Activated CD8-positive, alpha-beta T cell treated with anti-CD3 and anti-CD28 coated beads for 36 hours (primary cell): Measurements from ENCODE around the gene CCS. TPM values are rescaled to one million over a fixed set of nuclear protein-coding genes. Genes with fewer than 3 reads are reported as not detected.

Source experiments
- ATAC-seq: fragments of 200-7000 bp; cut with Tn5 transposase; one replicate; pipeline ENCODE4 v1.10.0; 2021; ENCODE audit warnings: mild to moderate bottlenecking, moderate library complexity
- CTCF ChIA-PET: fragments of 350-600 bp; sonication (Branson Sonifier 250); formaldehyde crosslinking; loops from one replicate; lab custom pipeline; 2021; ENCODE audit warnings: antibody characterized with exemption; lab: Charles Lee
- POLR2A ChIA-PET: fragments of 350-600 bp; sonication (Branson Sonifier 250); formaldehyde crosslinking; loops from one replicate; lab custom pipeline; 2021; ENCODE audit warnings: antibody characterized with exemption; lab: Charles Lee
- DNase-seq: peaks from one replicate; pipeline ENCODE4 v3.0.0-alpha.2; 2020
- H3K27ac Mint-ChIP-seq: one replicate; pipeline ENCODE4 v1.8.0; 2021; ENCODE audit warnings: mild to moderate bottlenecking, mixed read lengths
- H3K27me3 Mint-ChIP-seq: one replicate; pipeline ENCODE4 v1.8.0; 2021; ENCODE audit warnings: mixed read lengths
- H3K36me3 Mint-ChIP-seq: one replicate; pipeline ENCODE4 v1.8.0; 2021; ENCODE audit warnings: low read depth, mixed read lengths
- H3K4me1 Mint-ChIP-seq: one replicate; pipeline ENCODE4 v1.8.0; 2021; ENCODE audit warnings: low read depth, mixed read lengths
- H3K4me3 Mint-ChIP-seq: one replicate; pipeline ENCODE4 v1.8.0; 2021; ENCODE audit warnings: mild to moderate bottlenecking, moderate library complexity, mixed read lengths
- H3K9me3 Mint-ChIP-seq: one replicate; pipeline ENCODE4 v1.8.0; 2021; ENCODE audit warnings: mixed read lengths
- intact Hi-C: fragments of 100-400 bp; cut with micrococcal nuclease; formaldehyde crosslinking; loops from one replicate; pipeline ENCODE4 v1.10.0; 2022
- total RNA-seq, 2 experiments: library from RNA; stranded (reverse); gene quantifications; one replicate each; pipeline ENCODE4 v1.2.3, GENCODE V29; 2021
- TF ChIP-seq, protein P1 (sequence below): fragments of 200-600 bp; IDR thresholded peaks from one replicate; pipeline ENCODE4 v1.8.0; 2022; ENCODE audit warnings: antibody characterized with exemption, mild to moderate bottlenecking

The CCS gene
- total RNA-seq, 2 experiments from 2014 or later: 22.0 to 25.6 TPM

DNA sequence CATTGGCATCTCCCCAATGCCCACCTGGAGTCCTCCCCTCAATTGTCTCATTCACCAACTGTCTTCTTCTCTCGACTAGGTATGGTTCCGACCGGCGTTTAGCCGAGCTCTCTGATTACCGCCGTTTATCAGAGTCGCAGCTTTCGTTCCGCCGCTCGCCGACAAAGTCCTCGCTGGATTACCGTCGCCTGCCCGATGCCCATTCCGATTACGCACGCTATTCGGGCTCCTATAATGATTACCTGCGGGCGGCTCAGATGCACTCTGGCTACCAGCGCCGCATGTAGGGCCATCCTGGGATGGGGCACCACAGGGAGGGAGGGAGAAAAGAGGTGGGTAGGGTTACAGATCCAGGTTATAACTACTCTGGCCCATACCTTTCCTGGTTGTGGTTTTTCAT lies 33.4 kb downstream of the CCS start:
- TF ChIP-seq, protein P1, sequence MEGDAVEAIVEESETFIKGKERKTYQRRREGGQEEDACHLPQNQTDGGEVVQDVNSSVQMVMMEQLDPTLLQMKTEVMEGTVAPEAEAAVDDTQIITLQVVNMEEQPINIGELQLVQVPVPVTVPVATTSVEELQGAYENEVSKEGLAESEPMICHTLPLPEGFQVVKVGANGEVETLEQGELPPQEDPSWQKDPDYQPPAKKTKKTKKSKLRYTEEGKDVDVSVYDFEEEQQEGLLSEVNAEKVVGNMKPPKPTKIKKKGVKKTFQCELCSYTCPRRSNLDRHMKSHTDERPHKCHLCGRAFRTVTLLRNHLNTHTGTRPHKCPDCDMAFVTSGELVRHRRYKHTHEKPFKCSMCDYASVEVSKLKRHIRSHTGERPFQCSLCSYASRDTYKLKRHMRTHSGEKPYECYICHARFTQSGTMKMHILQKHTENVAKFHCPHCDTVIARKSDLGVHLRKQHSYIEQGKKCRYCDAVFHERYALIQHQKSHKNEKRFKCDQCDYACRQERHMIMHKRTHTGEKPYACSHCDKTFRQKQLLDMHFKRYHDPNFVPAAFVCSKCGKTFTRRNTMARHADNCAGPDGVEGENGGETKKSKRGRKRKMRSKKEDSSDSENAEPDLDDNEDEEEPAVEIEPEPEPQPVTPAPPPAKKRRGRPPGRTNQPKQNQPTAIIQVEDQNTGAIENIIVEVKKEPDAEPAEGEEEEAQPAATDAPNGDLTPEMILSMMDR: no peak
- H3K36me3 Mint-ChIP-seq: peaks cover 85% of the 10 kb centered on the region
- H3K4me1 Mint-ChIP-seq: peaks cover 48% of the 10 kb centered on the region
- H3K4me3 Mint-ChIP-seq: no peak overlapping the region
- DNase-seq: no peak
- no peaks in the 10 kb centered on the region for H3K9me3 Mint-ChIP-seq
- ATAC-seq: no peak
- ChIA-PET CTCF (no interaction called here), POLR2A (interaction anchor here (0.6 to 27.4 kb wide), 4 partner anchors 3 to 153 kb away, joined by 3 to 558 read pairs (median 280); partner anchors contain the start of genes RBM14 and RBM4)
- intact Hi-C loops: no loop called here
- no peaks in the 10 kb centered on the region for H3K27me3 Mint-ChIP-seq
- H3K27ac Mint-ChIP-seq: no peak overlapping the region

- CTCF ChIA-PET: interaction anchor here (0.8 kb wide), 1 partner anchor 12 kb away, joined by 3 read pairs; the partner anchor contains the start of gene RBM4
- Mint-ChIP-seq H3K4me3 (no peak overlapping the region), H3K27ac (no peak overlapping the region), H3K4me1 (peaks cover 46% of the 10 kb centered on the region), H3K9me3 (no peaks in the 10 kb centered on the region), H3K27me3 (no peaks in the 10 kb centered on the region), H3K36me3 (peaks cover 82% of the 10 kb centered on the region)
- intact Hi-C loops: no loop called here
- TF ChIP-seq, protein P1: no peak
- POLR2A ChIA-PET: interaction anchor here (0.6 to 27.4 kb wide), 4 partner anchors 3 to 46 kb away, joined by 3 to 558 read pairs (median 280); partner anchors contain the start of genes RBM14 and RBM4
- DNase-seq (no peak), ATAC-seq (no peak)
These were observed 33.9 kb downstream of the CCS start for GRCh38 chr11:66626926-66627325.

GRCh38 chr11:66628061-66628603 lies 35.1 kb downstream of the CCS start:
- Mint-ChIP-seq H3K9me3 (no peaks in the 10 kb centered on the region), H3K36me3 (peaks cover 78% of the 10 kb centered on the region), H3K4me1 (peaks cover 38% of the 10 kb centered on the region), H3K4me3 (no peak overlapping the region), H3K27me3 (no peaks in the 10 kb centered on the region), H3K27ac (peak overlapping the region; percentile 16)
- no peak for ATAC-seq
- ChIA-PET CTCF (interaction anchor here (1.8 kb wide), 1 partner anchor 50 kb away, joined by 7 read pairs; the partner anchor contains the start of gene RBM4B), POLR2A (interaction anchor here (0.5 to 27.4 kb wide), 5 partner anchors 4 to 498 kb away, joined by 3 to 558 read pairs (median 4); partner anchors contain the start of genes RBM14 and RBM4)
- TF ChIP-seq, protein P1: no peak
- intact Hi-C loops: no loop called here
- no peak for DNase-seq

GRCh38 chr11:66629356-66629755 lies 36.4 kb downstream of the CCS start:
- POLR2A ChIA-PET: interaction anchor here (1.0 to 27.4 kb wide), 4 partner anchors 6 to 30 kb away, joined by 3 to 558 read pairs (median 281); partner anchors contain the start of genes RBM14 and RBM4

More at GRCh38 chr11:66629356-66629755, 36.4 kb downstream of the CCS start:
- Mint-ChIP-seq H3K27ac (no peak overlapping the region), H3K4me3 (no peak overlapping the region), H3K4me1 (peaks cover 30% of the 10 kb centered on the region), H3K9me3 (no peaks in the 10 kb centered on the region), H3K27me3 (no peaks in the 10 kb centered on the region), H3K36me3 (peaks cover 75% of the 10 kb centered on the region)
- DNase-seq (no peak), ATAC-seq (no peak)
- intact Hi-C loops: no loop called here
- TF ChIP-seq, protein P1: no peak
- CTCF ChIA-PET: interaction anchor here (1.0 to 1.8 kb wide), 2 partner anchors 8 to 48 kb away, joined by 3 to 7 read pairs; partner anchors contain the start of gene RBM4B
